Stimulated activated memory B cell treated with anti-CD40 and anti-IgM and Interleukin-4, amounts not matched to agents 10 μg/mL and 1 μg/mL and 100 μg/mL, for 72 hours (primary cell): ENCODE results near the gene SLC26A1.
A peak's percentile ranks its signal among the peaks of the same experiment; 100 is the strongest.

Experiments
- ATAC-seq: fragments of 150-1000 bp; cut with Tn5 transposase; 2 replicates; pipeline ENCODE4 v1.10.0; 2021
- H3K27ac Mint-ChIP-seq: one replicate; pipeline ENCODE4 v1.8.0; 2022; ENCODE audit warnings: mild to moderate bottlenecking, mixed read lengths
- H3K27me3 Mint-ChIP-seq: one replicate; pipeline ENCODE4 v1.8.0; 2022; ENCODE audit warnings: mixed read lengths
- H3K36me3 Mint-ChIP-seq: one replicate; pipeline ENCODE4 v1.8.0; 2022; ENCODE audit warnings: mixed read lengths
- H3K4me1 Mint-ChIP-seq: one replicate; pipeline ENCODE4 v1.8.0; 2022; ENCODE audit warnings: mixed read lengths
- H3K4me3 Mint-ChIP-seq: one replicate; pipeline ENCODE4 v1.8.0; 2022; ENCODE audit warnings: mild to moderate bottlenecking, moderate library complexity, mixed read lengths
- H3K9me3 Mint-ChIP-seq: one replicate; pipeline ENCODE4 v1.8.0; 2022; ENCODE audit warnings: mixed read lengths

SLC26A1 gene

GRCh38 chr4:1022051-1022738 is 29.0 kb upstream of the SLC26A1 start:
- Mint-ChIP-seq H3K36me3 (peaks cover 10% of the 10 kb centered on the region), H3K9me3 (no peaks in the 10 kb centered on the region), H3K4me3 (no peak overlapping the region), H3K27me3 (no peaks in the 10 kb centered on the region), H3K27ac (peak overlapping the region; percentile 76), H3K4me1 (peaks cover 41% of the 10 kb centered on the region)
- ATAC-seq: no peak

DNA sequence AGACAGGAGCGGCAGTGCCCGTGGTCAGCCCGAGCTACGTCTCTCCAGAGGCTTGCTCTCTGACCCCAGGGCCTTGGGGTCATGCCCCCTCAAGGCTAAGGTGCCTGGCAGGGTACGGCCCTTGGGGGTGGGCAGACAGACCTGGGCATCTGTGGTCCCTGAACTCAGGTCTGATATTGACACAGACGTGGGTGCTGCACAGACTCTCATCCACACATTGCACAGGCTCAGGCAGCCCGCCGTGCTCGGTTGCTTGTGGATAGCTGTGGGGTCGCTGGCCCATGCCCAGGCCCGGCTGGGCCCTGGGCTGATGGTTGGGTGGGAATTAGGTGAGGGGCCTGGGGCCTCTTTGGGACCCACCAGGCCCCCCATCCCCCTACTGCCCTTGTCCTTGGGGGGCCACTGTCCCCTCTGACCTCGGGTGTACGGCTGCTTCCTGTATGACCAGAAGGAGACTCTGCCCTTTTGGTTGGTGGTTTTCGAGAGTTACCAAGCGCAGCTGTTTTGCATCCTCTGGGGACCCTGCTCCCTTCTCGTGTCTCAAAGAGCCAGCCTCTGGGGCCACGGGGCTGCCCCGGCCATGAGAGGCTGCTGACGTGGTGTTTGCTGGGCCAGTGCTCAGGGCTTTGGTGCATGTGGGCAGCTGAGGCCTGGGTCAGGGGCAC is 28.3 kb upstream of the SLC26A1 start:
- peak overlapping the region; percentile 76 for H3K27ac Mint-ChIP-seq
- ATAC-seq: peak; percentile 84
- no peak overlapping the region for H3K4me3 Mint-ChIP-seq
- peaks cover 39% of the 10 kb centered on the region for H3K4me1 Mint-ChIP-seq
- H3K36me3 Mint-ChIP-seq: peaks cover 10% of the 10 kb centered on the region
- no peaks in the 10 kb centered on the region for H3K9me3 Mint-ChIP-seq
- no peaks in the 10 kb centered on the region for H3K27me3 Mint-ChIP-seq

DNA sequence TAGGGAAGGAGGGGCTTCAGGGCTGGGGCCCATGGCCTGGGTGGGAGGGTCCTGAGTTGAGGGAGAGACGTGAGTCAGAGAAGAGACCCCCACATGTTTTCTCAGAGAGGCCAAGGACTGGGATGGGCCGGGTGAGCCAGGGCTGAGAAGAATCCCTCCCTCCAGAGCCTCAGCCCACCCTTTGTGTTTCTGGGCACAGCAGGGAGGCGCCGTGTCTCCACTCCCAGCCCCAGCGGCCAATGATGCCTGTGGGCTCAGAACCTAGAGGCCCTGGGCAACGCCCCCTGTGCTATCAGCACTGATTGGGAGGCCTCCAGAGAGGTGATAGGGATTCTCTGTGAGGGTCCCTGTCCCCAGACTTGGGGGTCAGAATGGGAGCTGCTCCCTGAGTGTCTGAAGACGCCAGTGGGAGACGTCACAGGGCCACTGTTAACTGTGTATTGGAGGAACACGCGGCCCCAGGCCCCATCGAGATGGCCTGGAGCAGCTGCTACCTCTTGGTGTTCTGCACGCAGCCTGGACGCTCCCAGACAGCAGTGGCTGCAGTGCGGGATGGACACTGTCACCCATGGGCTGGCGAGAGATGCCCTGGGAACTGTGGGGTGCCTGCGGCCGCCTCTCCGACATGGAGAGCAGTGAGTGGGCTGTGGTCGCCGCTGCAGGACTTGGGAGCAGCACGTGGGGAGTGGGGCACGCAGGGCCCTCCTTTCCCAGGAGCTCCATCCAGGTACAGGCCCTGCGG is 26.7 kb upstream of the SLC26A1 start:
- no peak overlapping the region for H3K4me3 Mint-ChIP-seq
- peak overlapping the region; percentile 65 for H3K27ac Mint-ChIP-seq
- no peak for ATAC-seq
- H3K27me3 Mint-ChIP-seq: no peaks in the 10 kb centered on the region
- H3K36me3 Mint-ChIP-seq: peaks cover 4% of the 10 kb centered on the region
- peaks cover 25% of the 10 kb centered on the region for H3K4me1 Mint-ChIP-seq
- H3K9me3 Mint-ChIP-seq: no peaks in the 10 kb centered on the region

GRCh38 chr4:1019320-1019719 is 26.1 kb upstream of the SLC26A1 start:
- H3K9me3 Mint-ChIP-seq: no peaks in the 10 kb centered on the region

GRCh38 chr4:1018147-1019020 is 25.2 kb upstream of the SLC26A1 start:
- Mint-ChIP-seq H3K27ac (peak overlapping the region; percentile 49), H3K4me3 (no peak overlapping the region), H3K4me1 (peaks cover 24% of the 10 kb centered on the region), H3K27me3 (no peaks in the 10 kb centered on the region), H3K36me3 (no peaks in the 10 kb centered on the region), H3K9me3 (no peaks in the 10 kb centered on the region)
- ATAC-seq: no peak

More at GRCh38 chr4:1019320-1019719, 26.1 kb upstream of the SLC26A1 start:
- Mint-ChIP-seq H3K4me3 (no peak overlapping the region), H3K27ac (no peak overlapping the region), H3K4me1 (peaks cover 24% of the 10 kb centered on the region), H3K36me3 (no peaks in the 10 kb centered on the region), H3K27me3 (no peaks in the 10 kb centered on the region)
- no peak for ATAC-seq

- peaks cover 26% of the 10 kb centered on the region for H3K4me1 Mint-ChIP-seq
- ATAC-seq: no peak
- no peaks in the 10 kb centered on the region for H3K36me3 Mint-ChIP-seq
- peak overlapping the region; percentile 49 for H3K27ac Mint-ChIP-seq
- H3K9me3 Mint-ChIP-seq: no peaks in the 10 kb centered on the region
- H3K4me3 Mint-ChIP-seq: no peak overlapping the region
- H3K27me3 Mint-ChIP-seq: no peaks in the 10 kb centered on the region
These were observed 24.5 kb upstream of the SLC26A1 start for GRCh38 chr4:1017706-1018105.

GRCh38 chr4:1017211-1017610 is 24.0 kb upstream of the SLC26A1 start:
- Mint-ChIP-seq H3K4me3 (no peak overlapping the region), H3K27ac (no peak overlapping the region), H3K27me3 (no peaks in the 10 kb centered on the region), H3K9me3 (no peaks in the 10 kb centered on the region), H3K36me3 (no peaks in the 10 kb centered on the region), H3K4me1 (peaks cover 28% of the 10 kb centered on the region)
- no peak for ATAC-seq

DNA sequence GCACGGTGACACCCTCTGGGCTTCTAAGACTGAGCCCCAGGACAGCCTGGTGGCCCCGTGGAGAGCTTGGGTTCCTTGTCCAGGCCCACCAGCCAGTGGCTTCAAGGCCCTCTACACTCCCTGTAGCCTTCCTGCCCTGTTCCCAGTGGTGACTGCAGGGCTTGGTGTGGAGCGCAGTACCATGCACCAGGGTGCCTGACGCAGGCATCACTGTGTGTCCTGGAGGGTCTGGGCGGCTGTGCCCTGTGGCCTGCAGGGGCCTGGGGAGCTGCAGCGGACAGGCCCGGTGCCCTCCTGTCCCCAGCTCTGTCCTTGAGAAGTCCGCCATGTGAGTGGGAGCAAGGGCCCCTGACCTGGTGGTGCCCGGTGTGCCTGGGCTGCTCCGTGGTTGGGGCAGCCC is 22.5 kb upstream of the SLC26A1 start:
- H3K4me1 Mint-ChIP-seq: peaks cover 18% of the 10 kb centered on the region
- H3K27me3 Mint-ChIP-seq: no peaks in the 10 kb centered on the region
- no peaks in the 10 kb centered on the region for H3K36me3 Mint-ChIP-seq
- H3K4me3 Mint-ChIP-seq: no peak overlapping the region
- no peak for ATAC-seq
- H3K9me3 Mint-ChIP-seq: no peaks in the 10 kb centered on the region
- no peak overlapping the region for H3K27ac Mint-ChIP-seq

- Mint-ChIP-seq H3K9me3 (no peaks in the 10 kb centered on the region), H3K27me3 (no peaks in the 10 kb centered on the region), H3K4me1 (peaks cover 24% of the 10 kb centered on the region), H3K36me3 (no peaks in the 10 kb centered on the region), H3K4me3 (no peak overlapping the region), H3K27ac (no peak overlapping the region)
- ATAC-seq: no peak
These were observed 22.0 kb upstream of the SLC26A1 start for GRCh38 chr4:1015179-1015578.

DNA sequence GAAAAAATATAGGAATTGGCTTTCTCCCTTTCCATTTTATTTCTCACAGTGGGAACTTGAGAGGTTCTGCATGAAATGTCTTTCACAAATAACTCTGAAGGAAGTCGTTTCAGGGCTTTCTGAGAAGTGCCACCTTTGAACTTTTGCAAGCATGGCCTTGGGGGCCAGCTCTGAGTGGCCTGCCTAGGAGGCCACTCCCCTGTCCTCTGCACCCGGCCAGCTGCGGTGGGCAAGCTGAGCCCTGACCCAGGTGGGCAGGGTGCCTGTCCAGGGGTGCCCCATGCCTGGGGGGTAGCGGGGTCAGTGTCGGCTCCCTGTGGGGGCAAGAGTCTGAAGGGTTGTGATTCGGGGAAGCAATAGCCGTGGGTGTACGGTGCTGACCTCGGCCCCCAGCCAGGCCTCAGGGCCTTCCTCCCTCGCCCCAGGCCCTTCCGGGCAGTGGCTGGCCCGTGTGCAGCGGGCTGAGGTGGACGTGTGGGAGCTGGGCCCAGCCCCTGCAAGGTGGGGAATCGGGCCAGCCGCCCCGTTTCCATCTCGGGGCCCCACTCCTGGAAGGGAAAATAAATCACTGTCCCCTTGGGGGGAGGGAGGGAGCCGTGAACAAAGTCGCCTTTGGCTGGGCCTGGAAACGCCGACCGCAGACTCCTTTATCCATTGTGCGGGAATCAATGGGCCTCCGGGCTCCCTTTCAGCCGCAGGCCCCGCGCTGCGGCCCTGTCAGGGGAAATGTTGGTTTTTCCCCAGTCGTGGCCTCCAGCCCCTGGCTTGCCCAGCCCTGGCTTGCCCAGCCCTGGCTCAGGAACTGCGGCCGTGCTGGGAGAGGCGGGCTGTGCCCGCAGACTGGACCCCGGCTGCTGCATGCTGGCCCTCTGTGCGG is 21.3 kb upstream of the SLC26A1 start:
- no peak overlapping the region for H3K4me3 Mint-ChIP-seq
- H3K27ac Mint-ChIP-seq: no peak overlapping the region
- no peak for ATAC-seq
- no peaks in the 10 kb centered on the region for H3K36me3 Mint-ChIP-seq
- H3K27me3 Mint-ChIP-seq: no peaks in the 10 kb centered on the region
- H3K4me1 Mint-ChIP-seq: peaks cover 25% of the 10 kb centered on the region
- H3K9me3 Mint-ChIP-seq: no peaks in the 10 kb centered on the region

- Mint-ChIP-seq H3K27me3 (peaks cover 11% of the 10 kb centered on the region), H3K4me3 (peak overlapping the region; percentile 38), H3K4me1 (peaks cover 35% of the 10 kb centered on the region), H3K9me3 (no peaks in the 10 kb centered on the region), H3K36me3 (no peaks in the 10 kb centered on the region), H3K27ac (no peak overlapping the region)
- ATAC-seq: no peak
These were observed 20.2 kb upstream of the SLC26A1 start for GRCh38 chr4:1013225-1014073.

DNA sequence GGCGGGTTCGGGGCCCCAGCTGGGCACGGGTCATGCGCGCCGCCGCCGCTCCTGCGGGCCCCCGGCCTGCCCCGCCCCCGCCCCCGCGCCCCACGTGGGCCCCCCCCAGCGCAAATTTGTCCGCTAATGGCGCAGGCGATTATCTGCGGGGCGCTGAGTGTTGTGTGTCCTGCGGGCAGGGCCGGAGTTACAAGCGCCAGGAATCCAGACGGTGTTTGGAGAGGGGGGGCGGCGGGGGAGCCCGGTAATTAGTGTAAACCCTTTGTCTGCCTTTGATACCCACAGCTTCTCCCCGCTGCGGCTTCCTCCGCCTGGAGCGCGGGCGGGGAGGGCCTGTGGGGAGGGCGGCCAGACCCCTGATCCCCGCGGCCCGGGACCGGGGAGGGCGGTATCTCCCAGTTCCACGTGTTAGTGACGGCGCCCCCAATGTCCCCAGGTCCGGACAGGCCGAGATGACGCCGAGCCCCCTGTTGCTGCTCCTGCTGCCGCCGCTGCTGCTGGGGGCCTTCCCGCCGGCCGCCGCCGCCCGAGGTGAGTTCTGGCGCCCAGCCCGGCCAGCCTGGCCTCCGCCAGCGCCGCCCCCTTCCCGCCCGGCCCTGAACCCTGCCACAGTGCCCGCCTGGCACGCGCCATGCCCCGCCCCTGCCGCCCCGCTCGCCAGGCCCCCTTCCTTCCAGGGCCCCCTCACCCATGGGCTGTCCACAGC is 19.0 kb upstream of the SLC26A1 start:
- H3K36me3 Mint-ChIP-seq: no peaks in the 10 kb centered on the region
- H3K27me3 Mint-ChIP-seq: peaks cover 23% of the 10 kb centered on the region
- no peak for ATAC-seq
- H3K27ac Mint-ChIP-seq: no peak overlapping the region
- H3K4me1 Mint-ChIP-seq: peaks cover 31% of the 10 kb centered on the region
- peaks cover 2% of the 10 kb centered on the region for H3K9me3 Mint-ChIP-seq
- peak overlapping the region; percentile 63 for H3K4me3 Mint-ChIP-seq

GRCh38 chr4:1011666-1012033 is 18.4 kb upstream of the SLC26A1 start:
- no peak for ATAC-seq
- H3K4me1 Mint-ChIP-seq: peaks cover 36% of the 10 kb centered on the region
- H3K4me3 Mint-ChIP-seq: no peak overlapping the region
- H3K27me3 Mint-ChIP-seq: peaks cover 29% of the 10 kb centered on the region
- peaks cover 2% of the 10 kb centered on the region for H3K9me3 Mint-ChIP-seq
- H3K36me3 Mint-ChIP-seq: no peaks in the 10 kb centered on the region
- no peak overlapping the region for H3K27ac Mint-ChIP-seq
